Right kidney (tissue), 1 donor: ENCODE data around the gene PRADC1.
A peak's percentile ranks its signal among the peaks of the same experiment; 100 is the strongest.

Experiments used
- DNase-seq: peaks from one replicate; pipeline ENCODE4 v3.0.0-alpha.2; 2016

PRADC1 gene

DNA sequence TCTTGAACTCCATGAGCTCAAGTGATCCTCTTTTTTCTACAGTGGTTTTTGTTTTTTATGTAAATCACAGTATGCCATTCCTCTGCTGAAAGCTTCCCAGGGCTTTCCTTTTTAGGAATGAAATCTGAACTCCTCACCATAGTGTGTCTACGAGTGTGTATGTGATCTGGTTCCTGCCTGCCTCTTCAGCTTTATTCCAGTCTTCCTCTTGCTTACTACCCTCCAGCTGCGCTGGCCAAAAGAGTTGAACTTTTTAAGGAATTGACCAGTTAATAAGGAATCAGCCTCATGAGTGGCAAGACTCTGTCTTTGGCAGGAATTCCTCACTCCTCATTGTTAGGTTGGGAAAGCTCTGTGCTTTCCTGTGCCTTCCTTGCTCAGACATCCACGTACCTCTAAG is 5.1 kb upstream of the PRADC1 start:
- DNase-seq = no peak

DNA sequence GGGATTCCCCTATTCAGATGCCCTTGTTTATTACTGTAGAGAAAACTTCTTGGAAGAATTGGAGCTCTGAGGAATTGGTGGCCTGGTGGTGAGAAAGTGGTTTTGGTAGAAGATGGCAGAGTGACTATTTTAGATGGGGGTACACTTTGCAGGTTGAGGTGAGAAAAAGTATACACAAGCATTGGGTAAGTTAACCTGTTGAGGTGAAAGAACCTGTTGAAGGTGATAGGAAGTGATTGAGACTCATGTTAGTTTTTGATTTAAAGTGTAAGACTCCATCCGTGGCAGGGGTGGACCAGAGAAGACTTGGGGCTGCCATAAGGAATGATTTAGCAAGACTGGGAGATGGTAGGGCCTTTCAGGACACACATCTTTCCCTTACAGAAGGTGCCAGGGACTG is 4.1 kb upstream of the PRADC1 start:
- DNase-seq = no peak

DNA sequence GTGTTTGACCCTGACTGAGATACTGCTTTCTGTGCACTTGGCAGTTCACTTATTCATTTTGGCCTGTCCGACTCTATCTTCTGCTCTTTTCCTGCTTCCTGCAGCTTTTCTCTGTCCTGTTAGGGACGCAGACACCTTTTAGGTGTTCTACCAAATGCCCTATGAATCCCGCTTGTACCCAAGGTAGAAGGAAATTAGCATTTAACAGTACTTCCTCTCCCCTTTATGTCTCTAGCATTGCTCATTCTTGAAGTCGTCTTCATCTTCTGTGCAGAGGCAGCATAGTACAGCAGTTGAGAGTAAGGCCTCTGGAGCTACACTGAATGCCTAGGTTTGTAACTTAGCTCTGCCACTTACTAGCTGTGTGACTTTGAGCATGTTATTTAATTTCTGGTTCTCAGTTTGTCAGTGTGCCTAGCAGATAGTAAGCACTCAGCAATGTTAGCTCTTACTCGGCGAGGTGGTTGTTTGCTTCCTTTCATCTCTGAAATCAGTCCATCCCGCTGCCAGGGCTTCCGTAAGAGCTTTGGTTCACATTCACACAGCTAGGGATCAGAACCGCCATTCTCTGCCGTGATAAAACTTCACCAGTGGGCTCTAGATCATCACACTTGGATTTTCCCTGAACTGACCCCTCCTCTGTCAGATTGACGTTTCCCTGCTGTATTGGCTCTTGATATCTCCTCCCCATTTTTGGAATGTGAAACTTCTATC is 2.4 kb upstream of the PRADC1 start:
- DNase-seq = no peak

DNA sequence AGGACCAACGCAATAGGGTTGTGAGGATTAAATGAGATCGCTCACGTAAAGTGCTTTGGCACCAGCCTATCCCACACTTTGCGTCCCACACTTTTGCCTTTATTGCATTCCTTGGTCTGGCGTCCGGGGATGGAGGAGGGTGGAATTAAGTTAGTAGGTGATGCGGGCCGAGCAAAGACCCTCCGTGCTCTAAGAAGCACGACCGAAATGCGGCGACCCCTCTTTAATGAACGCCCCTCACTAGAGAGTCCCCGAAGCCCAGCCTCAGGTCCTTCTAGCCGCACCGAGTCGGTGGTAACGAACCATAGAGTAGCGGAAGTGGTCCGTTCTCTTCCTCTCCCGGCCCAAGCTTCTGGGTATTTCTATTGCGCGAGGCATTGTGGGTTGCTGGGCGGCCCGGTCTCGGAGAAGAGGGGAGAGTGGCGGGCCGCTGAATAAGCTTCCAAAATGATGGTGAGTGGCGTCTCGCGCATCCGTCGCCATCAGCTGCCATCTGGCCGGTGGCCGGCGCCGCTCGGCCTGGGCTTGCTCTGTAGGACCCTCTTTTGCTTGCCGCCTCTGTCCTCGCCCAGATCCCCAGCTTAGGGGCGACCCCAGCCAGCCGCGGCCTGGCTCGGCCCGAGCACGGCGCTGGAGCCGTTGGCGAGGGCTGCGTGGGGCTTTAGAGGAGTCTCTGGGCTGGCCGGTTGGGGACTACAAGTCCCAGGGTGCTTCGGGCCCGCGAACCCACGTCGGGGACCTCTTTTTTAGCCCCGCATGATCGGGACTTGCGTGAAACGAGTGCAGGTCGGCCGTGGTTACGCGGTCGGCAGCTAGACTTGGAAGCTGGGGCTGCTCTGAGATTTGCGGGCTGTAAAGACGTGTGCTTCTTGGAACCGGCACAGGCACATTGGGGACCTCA is 1.1 kb upstream of the PRADC1 start, which contains the start of gene CCT7:
CCT7 (plus strand) TSS at position 377 of the 901 bp plus-strand sequence; CDS start at position 448, 71 bp downstream.
- DNase-seq = peak; percentile 98

DNA sequence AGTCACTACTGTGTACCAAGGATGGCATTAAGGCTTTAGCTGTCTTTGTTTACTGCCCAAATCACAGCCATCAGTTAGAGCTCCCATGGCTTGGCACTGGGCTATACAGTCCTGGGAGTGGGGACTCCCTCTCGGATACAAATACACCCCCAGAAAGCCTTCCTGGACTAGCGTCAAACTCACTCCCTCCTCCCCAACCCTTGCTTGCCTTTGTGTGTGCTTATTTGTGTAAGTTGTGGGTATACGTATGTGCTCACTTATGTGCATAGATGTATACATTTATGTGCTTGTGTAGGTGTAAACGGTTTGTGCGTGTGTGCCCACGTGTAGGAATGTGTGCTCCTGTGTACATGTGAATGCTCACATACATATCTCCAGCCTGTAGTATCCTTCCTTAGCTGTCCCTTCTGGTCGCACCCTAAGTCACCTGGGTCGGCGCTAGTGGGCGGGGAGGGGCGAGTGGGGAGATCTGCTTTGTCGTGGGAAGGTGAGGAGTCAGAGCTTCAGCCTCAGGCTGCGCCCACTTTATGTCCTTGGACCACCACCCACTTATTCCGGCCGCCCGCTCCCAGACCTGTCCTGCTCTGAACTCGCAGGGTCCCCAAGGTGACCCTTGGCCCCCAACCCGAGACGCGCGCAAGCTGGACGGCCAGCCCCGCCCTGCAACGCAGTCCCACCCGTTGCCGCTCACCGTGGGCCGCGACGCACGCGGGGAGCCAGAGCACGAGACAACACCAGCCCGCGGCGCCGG is 461 bp downstream of the PRADC1 start:
- no peak for DNase-seq

DNA sequence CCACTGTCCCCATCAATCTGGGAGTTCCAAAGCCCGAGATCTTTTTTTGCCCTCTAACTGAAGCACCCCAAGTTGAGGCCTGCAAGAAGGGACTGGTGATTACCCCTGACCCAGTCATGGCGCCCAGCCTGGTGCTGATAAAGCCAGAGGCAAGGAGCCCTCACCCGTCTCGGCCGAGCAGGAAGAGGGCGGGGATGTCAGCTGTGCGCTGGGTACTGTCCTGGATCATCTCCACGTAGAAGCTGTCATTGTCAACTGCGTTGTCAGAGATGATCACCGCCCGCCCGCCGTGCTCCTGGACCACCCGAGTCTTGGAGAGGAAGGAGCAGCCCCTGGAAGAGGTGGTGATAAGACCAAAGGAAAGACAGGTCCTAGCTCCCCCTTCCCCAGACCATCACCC is 4.4 kb downstream of the PRADC1 start:
- DNase-seq = no peak

DNA sequence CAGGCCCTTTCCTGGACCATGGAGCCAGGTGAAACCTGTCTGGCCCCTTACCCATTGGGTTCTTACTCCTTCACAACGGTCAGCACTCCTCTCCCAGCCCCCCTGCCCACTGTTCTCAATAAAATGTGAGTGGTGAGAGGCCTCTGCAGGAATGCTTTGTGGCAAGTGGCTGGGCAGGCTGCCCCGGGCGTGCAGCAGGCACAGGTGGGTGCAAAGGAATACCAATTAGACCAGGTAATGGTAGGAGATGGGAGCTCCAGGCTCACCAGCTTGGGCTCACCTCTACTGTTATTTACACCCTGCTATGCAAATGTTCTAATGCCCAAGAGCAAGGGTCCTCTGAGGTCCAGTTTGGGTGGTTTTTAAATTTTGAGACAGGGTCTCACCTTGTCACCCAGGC is 6.0 kb downstream of the PRADC1 start:
- DNase-seq = no peak

DNA sequence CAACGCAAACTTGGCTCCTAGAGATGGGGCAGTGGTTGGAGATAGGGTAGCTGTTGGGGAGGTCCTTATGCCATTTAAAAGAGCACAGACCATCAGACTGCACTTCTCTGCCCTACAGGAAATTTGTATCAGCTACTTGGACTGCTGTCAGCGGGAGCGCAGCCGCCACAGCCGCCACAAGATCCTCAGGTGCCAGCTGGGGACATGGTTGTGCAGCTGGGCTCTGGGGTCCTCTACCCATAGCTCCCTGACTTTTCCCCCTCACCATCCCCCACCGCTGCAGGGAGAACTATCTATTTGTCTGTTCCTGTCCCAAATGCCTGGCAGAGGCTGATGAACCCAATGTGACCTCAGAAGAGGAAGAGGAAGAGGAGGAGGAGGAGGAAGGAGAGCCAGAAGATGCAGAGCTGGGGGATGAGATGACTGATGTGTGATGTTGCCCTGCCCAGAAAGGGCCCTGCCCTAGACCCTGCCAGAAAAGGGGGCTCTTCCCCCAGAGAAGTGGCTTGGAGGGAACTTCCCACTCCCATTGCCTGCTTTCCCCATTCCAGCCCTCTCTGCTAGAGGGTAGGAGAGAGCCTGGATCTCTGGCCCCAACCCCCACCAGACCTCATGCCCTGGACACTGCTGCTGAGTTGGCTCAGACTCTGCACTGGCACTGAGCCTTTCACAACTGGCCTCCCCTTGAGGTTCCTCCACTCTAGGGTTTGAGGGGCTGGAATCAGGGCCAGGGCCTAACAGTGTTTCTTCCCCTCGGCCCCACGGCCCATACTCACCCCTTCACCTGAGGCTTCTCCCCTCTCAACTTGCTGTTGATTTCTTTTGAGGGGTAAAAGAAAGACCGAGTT is 7.3 kb downstream of the PRADC1 start:
- DNase-seq = no peak

DNA sequence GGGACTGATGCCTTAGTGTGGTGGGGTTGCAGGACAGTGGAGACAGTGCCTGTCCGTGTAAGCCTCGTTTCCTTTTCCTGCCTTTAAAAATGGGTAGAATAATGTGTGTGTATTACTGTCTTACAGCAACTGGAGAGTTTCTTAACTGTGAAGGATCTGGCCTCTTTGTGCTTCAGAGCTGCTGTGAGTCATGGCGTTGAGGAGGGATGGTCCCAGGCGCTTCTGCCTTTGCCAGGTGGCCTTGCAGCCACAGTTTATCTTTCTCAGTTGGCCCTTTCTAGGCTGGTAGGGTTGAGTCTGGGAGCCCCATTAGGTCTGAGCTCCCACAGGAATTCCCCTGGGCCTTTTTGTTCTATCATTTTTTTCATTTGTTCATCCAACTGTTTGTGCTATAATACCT is 9.2 kb downstream of the PRADC1 start:
- no peak for DNase-seq

DNA sequence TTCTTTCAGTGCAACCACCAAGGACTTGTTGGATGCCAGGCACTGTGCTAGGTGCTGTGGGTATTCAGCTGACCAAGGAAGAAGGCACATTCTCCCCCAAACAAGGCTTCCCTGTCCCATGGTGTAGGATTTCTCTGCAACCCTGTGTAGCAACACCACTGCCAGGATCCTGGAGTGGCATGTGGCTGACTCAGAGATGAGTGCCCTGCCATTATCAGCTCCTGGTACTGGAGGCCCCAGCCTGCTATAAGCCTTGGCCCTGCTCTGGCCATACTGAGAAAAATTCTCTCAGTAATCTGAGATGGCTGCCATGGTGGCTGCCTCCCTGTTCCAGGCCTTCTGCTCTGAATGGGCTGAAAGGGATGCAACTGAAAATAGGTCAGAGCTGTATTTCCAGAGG is 14.7 kb downstream of the PRADC1 start:
- DNase-seq = no peak

DNA sequence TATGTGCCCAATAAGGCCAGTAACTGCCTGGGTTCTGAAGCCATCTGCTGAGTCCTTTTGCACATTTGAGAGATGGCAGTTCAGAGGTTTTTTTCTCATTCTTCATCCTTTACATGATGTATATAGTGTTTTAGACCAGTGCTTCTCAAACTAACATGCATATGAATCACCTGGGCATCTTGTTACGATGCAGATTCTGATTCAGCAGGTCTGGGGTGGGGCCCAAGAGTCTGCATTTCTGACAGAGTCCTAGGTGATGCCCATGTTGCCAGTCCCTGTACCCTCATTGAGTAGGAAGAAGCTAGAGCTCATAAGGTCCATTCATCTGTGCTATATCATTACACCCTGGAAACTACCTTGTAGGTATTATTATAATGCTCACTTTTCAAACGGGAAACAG is 15.2 kb downstream of the PRADC1 start:
- no peak for DNase-seq

DNA sequence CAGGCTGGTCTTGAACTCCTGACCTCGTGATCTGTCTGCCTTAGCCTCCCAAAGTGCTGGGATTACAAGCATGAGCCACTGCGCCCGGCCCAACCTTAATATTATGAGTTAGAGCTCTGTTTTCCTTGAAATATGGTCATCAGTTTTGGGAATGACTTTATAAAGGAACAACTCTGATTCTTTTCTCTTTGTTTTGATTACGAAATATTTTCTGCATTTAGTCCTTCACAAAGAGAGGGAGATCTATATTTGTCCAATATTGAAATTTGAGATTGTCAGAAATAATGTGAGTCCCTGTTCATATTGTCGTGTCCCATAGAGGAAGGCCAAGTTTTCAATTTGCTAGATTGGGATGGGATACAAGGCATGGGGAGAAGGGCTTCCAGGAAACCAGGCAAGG is 15.9 kb downstream of the PRADC1 start:
- DNase-seq = no peak

DNA sequence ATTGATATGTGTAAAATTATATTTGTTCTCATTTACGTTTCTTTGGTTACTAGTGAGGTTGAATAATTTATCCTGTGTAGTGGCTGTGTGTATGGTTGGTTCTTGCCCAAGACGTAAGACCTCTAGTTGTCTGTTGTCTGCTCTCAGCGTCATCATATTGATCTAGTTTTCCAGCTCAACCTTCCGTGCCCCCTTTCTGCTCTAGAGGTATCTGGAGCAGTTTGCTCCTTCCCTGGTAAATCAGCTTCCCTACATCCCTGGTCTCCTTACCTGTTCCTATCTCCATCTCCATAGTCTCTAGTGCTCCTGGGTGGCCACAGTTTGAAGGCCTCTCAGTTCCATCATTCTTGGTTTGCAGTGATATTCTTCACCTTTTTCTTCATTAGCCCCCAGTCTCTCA is 17.8 kb downstream of the PRADC1 start:
- no peak for DNase-seq

DNA sequence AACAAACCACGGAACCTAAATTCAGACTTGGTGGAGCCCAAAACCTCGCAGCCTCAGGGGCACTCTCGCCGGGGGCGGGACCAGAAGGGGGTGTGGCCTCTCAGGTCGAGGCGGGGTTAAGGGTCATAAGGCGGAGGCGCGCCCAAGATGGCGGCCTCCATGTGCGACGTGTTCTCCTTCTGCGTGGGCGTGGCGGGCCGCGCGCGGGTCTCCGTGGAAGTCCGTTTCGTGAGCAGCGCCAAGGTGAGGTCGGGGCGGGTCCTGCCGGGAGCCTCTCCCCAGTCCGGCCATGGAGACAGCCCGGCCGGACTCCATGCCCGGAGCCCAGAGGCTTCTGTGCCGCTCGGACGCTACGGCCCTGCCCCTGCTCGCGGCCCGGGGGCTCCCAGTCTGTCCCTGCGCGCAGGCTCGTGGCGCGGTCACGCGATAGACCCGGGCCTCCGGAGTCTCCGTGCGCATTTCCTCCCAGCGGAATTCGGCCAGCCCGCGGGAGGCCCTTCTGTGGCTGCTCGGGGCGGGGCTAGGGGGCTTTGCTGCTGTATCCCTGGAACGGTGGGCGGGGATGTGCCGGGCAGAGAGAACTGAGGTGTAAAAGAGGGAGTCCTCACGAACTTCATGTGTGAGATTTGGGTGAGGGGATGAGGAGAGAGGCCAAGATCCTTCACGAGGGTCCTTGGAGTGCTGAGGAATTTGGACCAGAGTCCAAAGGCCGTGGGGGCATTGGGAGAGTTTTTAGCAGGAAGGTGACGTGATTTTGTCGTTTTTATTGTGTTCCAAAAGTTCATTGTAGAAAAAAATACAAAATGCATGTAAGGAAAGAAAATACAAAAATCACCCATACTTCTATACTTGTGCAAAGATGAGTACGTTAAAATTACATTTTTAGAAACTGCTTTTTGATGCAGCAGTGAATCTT is 18.7 kb downstream of the PRADC1 start, which contains the start of gene SMYD5:
SMYD5 (plus strand) TSS at position 126 of the 916 bp plus-strand sequence; CDS start at position 148, 22 bp downstream.
- peak; percentile 93 for DNase-seq

DNA sequence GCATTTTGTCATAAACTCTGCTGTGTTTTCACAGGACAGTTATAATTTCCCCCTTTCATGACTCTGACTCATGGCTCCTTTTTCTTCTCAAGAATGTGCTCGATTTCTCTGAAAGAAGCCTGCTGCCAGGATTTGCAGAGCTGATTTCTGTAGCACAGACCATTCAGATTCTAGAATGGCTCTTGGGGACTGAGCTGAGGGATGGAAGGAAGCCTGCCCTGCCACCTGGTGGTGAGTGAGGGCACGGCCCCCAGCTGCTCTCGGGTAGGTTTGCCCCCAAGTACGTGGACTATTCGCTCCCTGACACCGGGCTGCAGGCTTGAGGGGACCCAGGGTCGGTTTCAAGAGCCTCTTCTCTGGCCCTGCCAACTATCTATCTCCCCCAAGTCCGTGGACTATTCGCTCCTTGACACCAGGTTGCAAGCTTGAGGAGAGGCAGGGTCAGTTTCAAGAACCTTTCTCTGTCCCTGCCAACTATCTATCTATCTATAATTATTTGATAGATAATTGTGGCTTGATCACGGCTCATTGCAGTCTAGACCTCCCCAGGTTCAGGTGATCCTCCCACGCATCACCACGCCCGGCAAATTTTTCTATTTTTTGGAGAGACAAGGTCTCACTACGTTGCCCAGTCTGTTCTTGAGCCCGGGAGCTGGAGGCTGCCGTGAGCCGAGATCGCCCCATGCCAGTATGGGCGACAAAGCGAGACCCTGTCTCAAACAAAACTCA is 20.4 kb downstream of the PRADC1 start:
- DNase-seq = peak; percentile 55

DNA sequence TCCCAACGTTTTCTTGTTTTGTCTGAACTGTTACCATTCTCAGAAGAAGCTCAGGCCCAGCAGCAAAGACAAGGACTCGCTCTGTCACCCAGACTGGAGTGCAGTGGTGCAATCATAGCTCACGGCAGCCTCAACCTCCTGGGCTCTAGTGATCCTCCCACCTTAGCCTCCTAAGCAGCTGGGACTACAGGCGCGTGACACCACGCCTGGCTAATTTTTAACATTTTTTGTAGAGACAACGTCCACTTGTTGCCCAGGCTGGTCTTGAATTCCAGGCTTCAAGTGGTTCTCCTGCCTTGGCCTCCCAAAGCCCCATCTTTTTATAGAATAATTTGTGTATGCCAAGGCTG is 21.0 kb downstream of the PRADC1 start:
- no peak for DNase-seq

DNA sequence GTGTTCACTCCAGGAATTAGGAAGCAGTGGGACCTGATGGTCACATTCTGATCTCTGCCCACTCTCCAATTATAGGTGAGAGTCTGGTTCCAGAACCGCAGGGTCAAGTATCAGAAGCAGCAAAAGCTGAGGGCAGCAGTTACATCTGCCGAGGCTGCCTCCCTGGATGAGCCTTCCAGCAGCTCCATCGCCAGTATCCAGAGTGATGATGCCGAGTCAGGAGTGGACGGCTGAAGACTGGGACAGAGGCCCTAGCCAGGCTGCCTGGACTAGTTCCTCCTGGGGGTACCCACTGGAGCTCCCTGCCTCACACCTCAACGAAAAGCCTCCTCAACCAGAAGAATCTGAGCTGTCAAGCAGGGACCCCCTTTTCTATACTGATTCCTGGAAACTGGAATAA is 22.3 kb downstream of the PRADC1 start:
- no peak for DNase-seq

DNA sequence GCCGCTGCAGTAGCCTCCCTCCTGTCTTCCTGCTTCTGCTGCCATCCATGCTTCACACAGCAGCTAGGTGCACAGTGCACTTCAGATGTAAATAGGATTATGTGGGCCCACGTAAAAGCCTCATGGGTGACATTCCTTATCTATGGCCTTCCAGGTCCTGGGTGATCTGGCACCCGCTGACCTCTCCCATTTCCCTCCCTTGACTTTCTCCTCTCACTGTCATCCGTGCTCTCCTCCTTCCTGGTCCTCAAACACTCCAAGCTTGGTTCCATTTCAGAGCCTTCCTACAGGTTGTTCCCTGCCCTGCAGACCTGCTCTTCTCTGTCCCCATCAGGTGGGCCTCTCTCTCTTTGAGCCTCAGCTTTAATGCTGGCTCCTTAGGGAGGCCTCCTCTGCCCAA is 23.0 kb downstream of the PRADC1 start:
- DNase-seq = no peak

DNA sequence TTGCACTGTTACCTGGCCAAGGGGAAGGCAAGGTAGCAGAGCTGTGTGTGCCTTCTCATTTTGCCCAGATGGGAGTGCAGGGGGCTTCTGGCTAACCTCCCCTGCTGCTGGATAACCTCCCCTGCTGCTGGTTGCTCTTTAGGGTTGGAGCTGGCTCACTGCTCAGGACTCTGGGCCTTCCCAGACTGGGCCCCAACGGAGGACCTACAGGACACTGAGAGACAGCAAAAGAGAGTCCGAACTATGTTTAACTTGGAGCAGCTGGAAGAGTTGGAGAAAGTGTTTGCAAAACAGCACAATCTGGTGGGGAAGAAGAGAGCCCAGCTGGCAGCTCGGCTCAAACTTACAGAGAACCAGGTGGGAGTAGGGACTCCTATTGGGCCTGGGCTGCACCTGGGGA is 24.8 kb downstream of the PRADC1 start:
- no peak for DNase-seq

DNA sequence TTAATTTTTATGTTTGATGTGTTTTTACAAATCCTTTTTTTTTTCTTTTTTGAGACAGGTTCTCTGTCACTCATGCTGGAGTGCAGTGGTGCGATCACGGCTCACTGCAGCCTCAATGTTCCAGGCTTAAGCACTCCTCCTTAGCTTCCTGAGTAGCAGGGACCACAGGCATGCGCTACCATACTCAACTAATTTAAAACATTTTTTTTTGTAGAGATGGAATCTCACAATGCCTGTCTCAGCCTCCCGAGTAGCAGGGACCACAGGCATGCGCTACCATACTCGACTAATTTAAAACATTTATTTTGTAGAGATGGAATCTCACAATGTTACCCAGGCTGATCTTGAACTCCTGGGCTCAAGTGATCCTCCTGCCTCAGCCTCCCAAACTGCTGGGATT is 27.4 kb downstream of the PRADC1 start:
- no peak for DNase-seq
